Panc1 (cell line): ENCODE results near the gene MRE11.

Source experiments
- CTCF ChIP-seq: fragments of 450-650 bp; IDR thresholded peaks from 2 replicates; pipeline ENCODE4 v1.5.1; 2017; ENCODE audit warnings: mild to moderate bottlenecking
- POLR2AphosphoS5 ChIP-seq: IDR thresholded peaks from 2 replicates; pipeline ENCODE4 v1.6.1; 2012; ENCODE audit warnings: mild to moderate bottlenecking, low read depth, low read length, moderate library complexity
- REST ChIP-seq, 2 experiments: IDR thresholded peaks; 2 replicates each; pipeline ENCODE4 v1.6.1; 2011 to 2012; ENCODE audit warnings: low read depth in 2 of 2, control low read depth in 1 of 2, low read length in 1 of 2, mild to moderate bottlenecking in 1 of 2, moderate library complexity in 1 of 2; ENCODE audit not compliant: insufficient read depth in 1 of 2

- TF ChIP-seq CTCF: no peak
- TF ChIP-seq REST (IDR thresholded peaks at IDR 0.05; ENCODE audit: insufficient read depth in 1 of 2, low read depth in 2 of 2, low read length in 1 of 2): no peak
- no peak for TF ChIP-seq POLR2AphosphoS5
Observed at GRCh38 chr11:94424662-94425061, 69.0 kb downstream of the MRE11 start.
